Right atrium auricular region (tissue), 2 donors: ENCODE results near the gene HOXA10. TPM values are rescaled to one million over a fixed set of nuclear protein-coding genes. Genes with fewer than 3 reads are reported as not detected.
A peak's percentile ranks its signal among the peaks of the same experiment; 100 is the strongest.

Experiments
- DNase-seq: peaks from one replicate; pipeline ENCODE4 v3.0.0-alpha.2; 2019; ENCODE audit warnings: low spot score
- H3K27ac ChIP-seq, 2 donors: fragments of 200-600 bp; sonication (generic); 1 replicate in 1 of 2; 2 replicates in 1 of 2; pipeline ENCODE4 v1.5.1; 2016 to 2019
- H3K27me3 ChIP-seq, 2 donors: fragments of 200-600 bp; sonication (generic); one replicate each; pipeline versions ENCODE4 v1.5.1 to v1.6.0; 2017 to 2019
- H3K36me3 ChIP-seq: fragments of 200-600 bp; sonication (generic); one replicate; pipeline ENCODE4 v1.5.1; 2016
- H3K4me1 ChIP-seq, 2 donors: fragments of 200-600 bp; sonication (generic); one replicate each; pipeline versions ENCODE4 v1.5.1 to v1.6.0; 2017 to 2019
- H3K4me3 ChIP-seq, 2 donors: fragments of 200-600 bp; sonication (generic); 1 replicate in 1 of 2; 2 replicates in 1 of 2; pipeline ENCODE4 v1.5.1; 2017 to 2019; ENCODE audit warnings: mild to moderate bottlenecking in 1 of 2, moderate library complexity in 1 of 2
- H3K9me3 ChIP-seq, 2 donors: fragments of 200-600 bp; sonication (generic); one replicate each; pipeline ENCODE4 v1.5.1; 2019
- total RNA-seq, 2 donors: library from RNA; depleted of rRNA; stranded (reverse); fragments of >200 nt; gene quantifications; one replicate each; pipeline ENCODE4 v1.1.0, GENCODE V29; 2016
- TF ChIP-seq, protein P1 (sequence below), 2 donors: fragments of 200-600 bp; sonication (generic); IDR thresholded peaks; one replicate each; pipeline ENCODE4 v1.5.1; 2019; ENCODE audit warnings: antibody characterized with exemption in 2 of 2

HOXA10 gene
- total RNA-seq, 2 donors from 2014 or later, result not detected

GRCh38 chr7:27165089-27165995, 8.8 kb downstream of the HOXA10 start, which contains the start of gene HOXA9:
Gene HOXA9, minus strand, starts transcription at chr7:27165537. Its CDS starts 80 bp downstream, at chr7:27165457.
- H3K9me3 ChIP-seq, result no peaks in the 10 kb centered on the region
- peak within 1 kb of the TSS in 1 of 2 donors; percentile 26 for H3K4me3 ChIP-seq
- no peak within 1 kb of the TSS for H3K27ac ChIP-seq
- H3K36me3 ChIP-seq, result no peaks in the 10 kb centered on the region
- TF ChIP-seq, protein P1, sequence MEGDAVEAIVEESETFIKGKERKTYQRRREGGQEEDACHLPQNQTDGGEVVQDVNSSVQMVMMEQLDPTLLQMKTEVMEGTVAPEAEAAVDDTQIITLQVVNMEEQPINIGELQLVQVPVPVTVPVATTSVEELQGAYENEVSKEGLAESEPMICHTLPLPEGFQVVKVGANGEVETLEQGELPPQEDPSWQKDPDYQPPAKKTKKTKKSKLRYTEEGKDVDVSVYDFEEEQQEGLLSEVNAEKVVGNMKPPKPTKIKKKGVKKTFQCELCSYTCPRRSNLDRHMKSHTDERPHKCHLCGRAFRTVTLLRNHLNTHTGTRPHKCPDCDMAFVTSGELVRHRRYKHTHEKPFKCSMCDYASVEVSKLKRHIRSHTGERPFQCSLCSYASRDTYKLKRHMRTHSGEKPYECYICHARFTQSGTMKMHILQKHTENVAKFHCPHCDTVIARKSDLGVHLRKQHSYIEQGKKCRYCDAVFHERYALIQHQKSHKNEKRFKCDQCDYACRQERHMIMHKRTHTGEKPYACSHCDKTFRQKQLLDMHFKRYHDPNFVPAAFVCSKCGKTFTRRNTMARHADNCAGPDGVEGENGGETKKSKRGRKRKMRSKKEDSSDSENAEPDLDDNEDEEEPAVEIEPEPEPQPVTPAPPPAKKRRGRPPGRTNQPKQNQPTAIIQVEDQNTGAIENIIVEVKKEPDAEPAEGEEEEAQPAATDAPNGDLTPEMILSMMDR (IDR thresholded peaks at IDR 0.05), result no peak
- peaks cover 0 to 56% of the 10 kb centered on the region in 2 donors for H3K4me1 ChIP-seq
- DNase-seq, result no peak
- H3K27me3 ChIP-seq, result peaks cover 65 to 90% of the 10 kb centered on the region in 2 donors

GRCh38 chr7:27164367-27165088, 9.6 kb downstream of the HOXA10 start:
- H3K36me3 ChIP-seq, result no peaks in the 10 kb centered on the region
- TF ChIP-seq, protein P1 (IDR thresholded peaks at IDR 0.05), result no peak
- peak overlapping the region in 1 of 2 donors; percentile 26 for H3K4me3 ChIP-seq
- peaks cover 62 to 88% of the 10 kb centered on the region in 2 donors for H3K27me3 ChIP-seq
- no peaks in the 10 kb centered on the region for H3K9me3 ChIP-seq
- H3K4me1 ChIP-seq, result peaks cover 0 to 53% of the 10 kb centered on the region in 2 donors
- no peak overlapping the region for H3K27ac ChIP-seq
- no peak for DNase-seq

GRCh38 chr7:27164045-27164366, 10.1 kb downstream of the HOXA10 start:
- H3K27me3 ChIP-seq, result peaks cover 61 to 88% of the 10 kb centered on the region in 2 donors
- no peak overlapping the region for H3K27ac ChIP-seq
- H3K4me1 ChIP-seq, result peaks cover 0 to 50% of the 10 kb centered on the region in 2 donors

GRCh38 chr7:27163288-27164044, 10.7 kb downstream of the HOXA10 start:
- Histone ChIP-seq H3K4me3 (no peak overlapping the region), H3K27me3 (peaks cover 60 to 88% of the 10 kb centered on the region in 2 donors), H3K4me1 (peaks cover 0 to 53% of the 10 kb centered on the region in 2 donors), H3K27ac (no peak overlapping the region), H3K9me3 (no peaks in the 10 kb centered on the region), H3K36me3 (no peaks in the 10 kb centered on the region)
- TF ChIP-seq, protein P1 (IDR thresholded peaks at IDR 0.05), result no peak
- no peak for DNase-seq

More at GRCh38 chr7:27164045-27164366, 10.1 kb downstream of the HOXA10 start:
- TF ChIP-seq, protein P1 (IDR thresholded peaks at IDR 0.05), result no peak
- no peak for DNase-seq
- no peaks in the 10 kb centered on the region for H3K9me3 ChIP-seq
- H3K4me3 ChIP-seq, result peak overlapping the region in 1 of 2 donors; percentile 11
- H3K36me3 ChIP-seq, result no peaks in the 10 kb centered on the region

DNA sequence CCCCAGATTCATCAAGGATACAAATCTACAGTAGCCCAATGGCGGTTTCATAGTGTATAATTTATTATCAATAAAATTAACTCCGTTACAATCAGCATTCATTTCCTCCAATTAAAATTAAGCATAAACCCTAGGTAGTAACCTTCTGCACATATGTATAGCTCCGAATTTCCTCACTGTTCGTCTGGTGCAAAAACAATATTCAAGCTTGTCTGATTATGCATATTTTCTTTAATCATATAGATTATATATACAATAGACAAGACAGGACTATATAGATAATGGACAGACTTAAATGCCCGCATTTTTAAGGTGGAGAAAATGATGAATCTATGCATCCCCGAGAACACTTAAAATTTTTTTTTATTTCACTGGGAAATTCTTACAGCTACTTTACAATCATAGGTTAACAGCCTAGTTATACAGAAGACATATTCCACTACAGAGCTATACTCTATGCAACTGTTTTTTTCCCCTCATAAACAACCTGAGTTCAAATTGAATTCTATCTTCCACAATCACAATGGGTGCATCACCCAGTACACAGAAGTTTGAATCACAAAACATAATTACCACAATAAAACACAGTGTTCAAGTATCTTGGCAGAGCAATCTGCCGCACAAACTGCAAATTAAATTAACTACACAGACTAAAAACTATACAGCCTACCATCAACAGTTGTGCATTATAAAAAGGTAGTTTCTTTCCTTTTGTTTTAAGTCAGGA, 11.4 kb downstream of the HOXA10 start:
- Histone ChIP-seq H3K36me3 (no peaks in the 10 kb centered on the region), H3K9me3 (no peaks in the 10 kb centered on the region), H3K27me3 (peaks cover 59 to 88% of the 10 kb centered on the region in 2 donors), H3K27ac (no peak overlapping the region), H3K4me1 (peaks cover 0 to 53% of the 10 kb centered on the region in 2 donors), H3K4me3 (no peak overlapping the region)
- TF ChIP-seq, protein P1 (IDR thresholded peaks at IDR 0.05), result no peak
- no peak for DNase-seq
